GM18526 (cell line): Measurements from ENCODE around the gene UNC5B.

Experiments
- POLR2A ChIP-seq: IDR thresholded peaks from 3 replicates; pipeline ENCODE4 v1.6.1; 2011; ENCODE audit not compliant: insufficient read length; ENCODE audit errors: extremely low read depth

The UNC5B gene

GRCh38 chr10:71229726-71230655 is 17.6 kb downstream of the UNC5B start:
- TF ChIP-seq POLR2A, result no peak

GRCh38 chr10:71230656-71231025 is 18.3 kb downstream of the UNC5B start:
- TF ChIP-seq POLR2A, result no peak

- TF ChIP-seq POLR2A, result no peak
Observed at GRCh38 chr10:71231206-71231605, 18.8 kb downstream of the UNC5B start.

GRCh38 chr10:71232089-71232998 is 20.0 kb downstream of the UNC5B start:
- TF ChIP-seq POLR2A, result no peak

- TF ChIP-seq POLR2A, result no peak
Observed at GRCh38 chr10:71233482-71233892, 21.1 kb downstream of the UNC5B start.

GRCh38 chr10:71234004-71234894 is 21.9 kb downstream of the UNC5B start:
- no peak for TF ChIP-seq POLR2A

- no peak for TF ChIP-seq POLR2A
Observed at GRCh38 chr10:71234970-71235685, 22.8 kb downstream of the UNC5B start.

- TF ChIP-seq POLR2A, result no peak
Observed at GRCh38 chr10:71235808-71236207, 23.4 kb downstream of the UNC5B start.

GRCh38 chr10:71236286-71236685 is 23.9 kb downstream of the UNC5B start:
- no peak for TF ChIP-seq POLR2A

GRCh38 chr10:71236822-71237682 is 24.7 kb downstream of the UNC5B start:
- no peak for TF ChIP-seq POLR2A

- TF ChIP-seq POLR2A, result no peak
Observed at GRCh38 chr10:71237843-71238623, 25.7 kb downstream of the UNC5B start.

GRCh38 chr10:71238626-71239025 is 26.3 kb downstream of the UNC5B start:
- TF ChIP-seq POLR2A, result no peak

GRCh38 chr10:71239131-71239915 is 27.0 kb downstream of the UNC5B start:
- no peak for TF ChIP-seq POLR2A
